Tibial nerve (tissue), 4 donors: ENCODE results near the gene NT5C2. TPM values are rescaled to one million over a fixed set of nuclear protein-coding genes. Genes with fewer than 3 reads are reported as not detected.

Experiments used
- DNase-seq, 2 donors: peaks; one replicate each; pipeline ENCODE4 v3.0.0-alpha.2; 2019; ENCODE audit warnings: low spot score in 2 of 2
- H3K27ac ChIP-seq, 4 donors: fragments of 200-600 bp; sonication (generic) in 3 of 4; one replicate each; pipeline ENCODE4 v1.5.1; 2017 to 2019; ENCODE audit warnings: mild to moderate bottlenecking in 1 of 4
- H3K27me3 ChIP-seq, 2 donors: fragments of 200-600 bp; sonication (generic) in 1 of 2; one replicate each; pipeline versions ENCODE4 v1.5.1 to v1.6.0; 2017 to 2019
- H3K36me3 ChIP-seq, 3 donors: fragments of 200-600 bp; sonication (generic); one replicate each; pipeline ENCODE4 v1.5.1; 2018 to 2019
- H3K4me1 ChIP-seq, 4 donors: fragments of 200-600 bp; sonication (generic) in 3 of 4; one replicate each; pipeline ENCODE4 v1.5.1; 2017 to 2019
- H3K4me3 ChIP-seq, 4 donors: fragments of 200-600 bp; sonication (generic) in 3 of 4; one replicate each; pipeline ENCODE4 v1.5.1; 2017 to 2019; ENCODE audit warnings: mild to moderate bottlenecking in 1 of 4, moderate library complexity in 1 of 4
- H3K9me3 ChIP-seq, 4 donors: fragments of 200-600 bp; sonication (generic) in 3 of 4; one replicate each; pipeline ENCODE4 v1.5.1; 2017 to 2019
- EP300 ChIP-seq, 2 donors: sonication (generic); formaldehyde crosslinking; IDR thresholded peaks; one replicate each; pipeline ENCODE4 v1.6.1; 2017; ENCODE audit warnings: antibody characterized with exemption in 2 of 2, mild to moderate bottlenecking in 1 of 2
- POLR2A ChIP-seq, 2 donors: fragments of 450-650 bp; IDR thresholded peaks; one replicate each; pipeline ENCODE4 v1.6.1; 2017; ENCODE audit warnings: antibody characterized with exemption in 2 of 2, mild to moderate bottlenecking in 2 of 2, moderate library complexity in 2 of 2
- WGBS, 2 donors: methylation state at CpG; one replicate each; pipeline ENCODE4 v1.1.5; 2018; 5-methylcytosine and 5-hydroxymethylcytosine counted together
- total RNA-seq, 4 donors: library from RNA; depleted of rRNA; stranded (reverse); fragments of >200 nt; gene quantifications; one replicate each; pipeline ENCODE4 v1.1.0, GENCODE V29; 2016
- TF ChIP-seq, protein P1 (sequence below), 5 experiments: fragments of 200-600 bp in 3 of 5; fragments of 450-650 bp in 2 of 5; sonication (generic) in 3 of 5; IDR thresholded peaks; one replicate each; pipeline ENCODE4 v1.5.1; 2016 to 2019; ENCODE audit warnings: antibody characterized with exemption in 5 of 5, mild to moderate bottlenecking in 3 of 5, moderate library complexity in 2 of 5

The NT5C2 gene
- total RNA-seq, 4 donors from 2014 or later: 52.2 to 82.8 (median 72.4) TPM

DNA sequence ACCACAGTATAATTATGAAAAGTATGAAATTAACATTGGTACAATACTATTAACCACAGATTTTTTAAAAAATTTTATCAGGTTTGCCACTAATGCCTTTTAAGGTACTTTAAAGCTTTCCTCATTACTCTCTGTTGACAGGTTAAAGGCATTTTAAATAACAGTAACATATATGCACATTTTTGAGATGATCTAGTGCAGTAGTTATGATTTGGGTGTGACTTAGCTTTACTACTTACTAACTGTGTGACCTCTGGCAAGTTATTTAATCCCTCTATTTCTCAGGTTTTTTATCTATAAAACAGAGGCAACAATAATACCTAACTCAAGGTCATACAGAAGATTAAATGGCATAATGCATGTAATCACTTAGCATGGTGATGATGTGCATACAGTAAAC is 94.8 kb downstream of the NT5C2 start:
- TF ChIP-seq, protein P1, sequence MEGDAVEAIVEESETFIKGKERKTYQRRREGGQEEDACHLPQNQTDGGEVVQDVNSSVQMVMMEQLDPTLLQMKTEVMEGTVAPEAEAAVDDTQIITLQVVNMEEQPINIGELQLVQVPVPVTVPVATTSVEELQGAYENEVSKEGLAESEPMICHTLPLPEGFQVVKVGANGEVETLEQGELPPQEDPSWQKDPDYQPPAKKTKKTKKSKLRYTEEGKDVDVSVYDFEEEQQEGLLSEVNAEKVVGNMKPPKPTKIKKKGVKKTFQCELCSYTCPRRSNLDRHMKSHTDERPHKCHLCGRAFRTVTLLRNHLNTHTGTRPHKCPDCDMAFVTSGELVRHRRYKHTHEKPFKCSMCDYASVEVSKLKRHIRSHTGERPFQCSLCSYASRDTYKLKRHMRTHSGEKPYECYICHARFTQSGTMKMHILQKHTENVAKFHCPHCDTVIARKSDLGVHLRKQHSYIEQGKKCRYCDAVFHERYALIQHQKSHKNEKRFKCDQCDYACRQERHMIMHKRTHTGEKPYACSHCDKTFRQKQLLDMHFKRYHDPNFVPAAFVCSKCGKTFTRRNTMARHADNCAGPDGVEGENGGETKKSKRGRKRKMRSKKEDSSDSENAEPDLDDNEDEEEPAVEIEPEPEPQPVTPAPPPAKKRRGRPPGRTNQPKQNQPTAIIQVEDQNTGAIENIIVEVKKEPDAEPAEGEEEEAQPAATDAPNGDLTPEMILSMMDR (IDR thresholded peaks at IDR 0.05): no peak
- TF ChIP-seq EP300 (IDR thresholded peaks at IDR 0.05) (no peak), POLR2A (IDR thresholded peaks at IDR 0.05) (no peak)
- Histone ChIP-seq H3K9me3 (no peaks in the 10 kb centered on the region), H3K4me3 (no peak overlapping the region), H3K4me1 (no peaks in the 10 kb centered on the region), H3K36me3 (peaks cover 0 to 77% (median 11%) of the 10 kb centered on the region in 3 donors), H3K27me3 (no peaks in the 10 kb centered on the region), H3K27ac (no peak overlapping the region)
- DNase-seq: no peak

DNA sequence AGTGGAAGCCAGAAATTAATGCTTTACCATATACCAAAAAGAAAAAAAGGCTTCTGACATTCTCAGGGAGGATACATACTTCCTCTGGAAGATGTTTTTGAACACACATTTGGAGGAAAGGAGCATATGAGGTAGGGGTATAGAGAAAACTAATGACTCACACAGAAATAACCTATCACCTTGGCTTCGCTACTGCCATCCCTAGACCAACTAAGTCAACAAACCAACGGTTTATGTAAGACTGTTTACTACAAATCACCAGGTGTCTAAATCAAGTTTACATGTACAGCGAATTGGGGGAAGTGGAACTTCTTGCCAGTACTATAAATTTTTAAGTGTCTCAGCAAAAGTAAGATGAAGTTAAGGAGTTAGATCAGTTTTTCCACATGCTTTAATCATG is 96.9 kb downstream of the NT5C2 start:
- no peak overlapping the region for H3K4me3 ChIP-seq
- TF ChIP-seq, protein P1 (IDR thresholded peaks at IDR 0.05): no peak
- TF ChIP-seq POLR2A (IDR thresholded peaks at IDR 0.05): no peak
- no peak for TF ChIP-seq EP300 (IDR thresholded peaks at IDR 0.05)

DNA sequence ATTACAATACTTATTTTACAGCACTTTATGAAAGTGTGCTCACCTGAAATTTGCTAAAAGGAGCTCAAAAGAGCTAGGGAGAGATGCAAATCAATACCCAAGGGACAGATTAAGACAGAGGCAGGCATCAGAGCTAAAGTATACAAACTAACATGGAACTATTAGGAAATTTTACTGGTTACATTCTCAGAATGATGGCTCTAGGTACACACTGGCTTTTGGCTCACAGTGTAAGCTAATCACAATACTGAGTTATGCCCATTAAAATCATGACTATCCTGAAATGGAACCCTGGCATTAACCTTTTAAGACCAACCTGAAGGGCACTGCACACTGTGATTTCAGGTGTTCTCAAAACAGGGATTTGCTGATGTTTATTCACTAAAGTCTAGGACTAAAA is 98.1 kb downstream of the NT5C2 start:
- TF ChIP-seq POLR2A (IDR thresholded peaks at IDR 0.05): no peak
- TF ChIP-seq EP300 (IDR thresholded peaks at IDR 0.05): no peak
- TF ChIP-seq, protein P1 (IDR thresholded peaks at IDR 0.05): no peak
- no peak overlapping the region for H3K27ac ChIP-seq
- no peak for DNase-seq
- H3K27me3 ChIP-seq: no peaks in the 10 kb centered on the region
- no peaks in the 10 kb centered on the region for H3K4me1 ChIP-seq
- no peak overlapping the region for H3K4me3 ChIP-seq
- no peaks in the 10 kb centered on the region for H3K9me3 ChIP-seq
- peaks cover 0 to 90% (median 16%) of the 10 kb centered on the region in 3 donors for H3K36me3 ChIP-seq

More for the DNA sequence above, 96.9 kb downstream of the NT5C2 start:
- WGBS, 2 donors: 72 to 80% methylated on average over 3 of the region's 3 CpGs
- no peak overlapping the region for H3K27ac ChIP-seq
- H3K9me3 ChIP-seq: no peaks in the 10 kb centered on the region
- DNase-seq: no peak
- no peaks in the 10 kb centered on the region for H3K27me3 ChIP-seq
- peaks cover 0 to 89% (median 12%) of the 10 kb centered on the region in 3 donors for H3K36me3 ChIP-seq
- no peaks in the 10 kb centered on the region for H3K4me1 ChIP-seq

DNA sequence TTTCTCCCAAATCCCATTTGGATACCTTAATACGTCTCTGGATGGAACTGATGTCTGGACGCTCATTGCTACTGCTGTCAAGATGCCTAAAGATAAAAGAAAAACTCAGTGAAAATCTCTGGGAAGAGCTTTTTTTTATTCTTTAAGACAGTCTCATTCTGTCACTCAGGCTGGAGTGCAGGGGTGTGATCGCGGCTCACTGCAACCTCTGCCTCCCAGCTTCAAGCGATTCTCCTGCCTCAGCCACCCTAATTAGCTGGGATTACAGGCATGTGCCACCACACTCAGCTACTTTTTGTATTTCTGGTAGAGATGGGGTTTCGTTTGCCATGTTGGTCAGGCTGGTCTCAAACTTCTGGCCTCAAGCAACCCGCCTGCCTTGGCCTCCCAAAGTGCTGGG is 102.2 kb downstream of the NT5C2 start:
- Histone ChIP-seq H3K27ac (no peak overlapping the region), H3K4me1 (no peaks in the 10 kb centered on the region), H3K27me3 (no peaks in the 10 kb centered on the region), H3K36me3 (peaks cover 0 to 96% (median 19%) of the 10 kb centered on the region in 3 donors), H3K9me3 (no peaks in the 10 kb centered on the region), H3K4me3 (no peak overlapping the region)
- 95 to 96% methylated on average over 7 of the region's 7 CpGs for WGBS, 2 donors
- DNase-seq: no peak
- TF ChIP-seq, protein P1 (IDR thresholded peaks at IDR 0.05): no peak
- TF ChIP-seq EP300 (IDR thresholded peaks at IDR 0.05) (no peak), POLR2A (IDR thresholded peaks at IDR 0.05) (no peak)

DNA sequence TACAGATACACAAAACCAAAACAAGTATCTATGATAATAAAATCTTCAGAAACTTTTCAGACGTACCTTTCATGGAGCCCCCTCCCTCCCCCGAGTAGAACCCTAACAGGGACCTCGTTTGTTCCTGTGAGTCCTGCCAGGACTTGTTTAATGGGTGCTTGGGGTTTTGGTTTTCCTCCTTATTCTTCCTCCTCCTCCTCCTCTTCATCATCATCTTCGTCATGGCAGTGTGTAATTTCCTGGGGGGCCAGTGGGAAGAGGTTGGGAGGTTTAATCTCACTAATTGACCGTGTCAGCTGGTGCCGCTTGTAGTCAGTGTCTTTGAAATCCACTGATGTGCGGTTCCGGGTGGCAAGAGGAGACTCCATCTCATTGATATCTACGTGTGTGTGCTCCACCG is 103.6 kb downstream of the NT5C2 start:
- Histone ChIP-seq H3K36me3 (peaks cover 0 to 97% (median 19%) of the 10 kb centered on the region in 3 donors), H3K27ac (no peak overlapping the region), H3K4me1 (no peaks in the 10 kb centered on the region), H3K9me3 (no peaks in the 10 kb centered on the region), H3K4me3 (no peak overlapping the region), H3K27me3 (no peaks in the 10 kb centered on the region)
- no peak for DNase-seq
- WGBS, 2 donors: 84 to 91% methylated on average over 10 of the region's 10 CpGs
- TF ChIP-seq, protein P1 (IDR thresholded peaks at IDR 0.05): no peak
- TF ChIP-seq POLR2A (IDR thresholded peaks at IDR 0.05) (no peak), EP300 (IDR thresholded peaks at IDR 0.05) (no peak)
